GM12892 (cell line): ENCODE measurements around the gene SF3A2.
A peak's percentile ranks its signal among the peaks of the same experiment; 100 is the strongest.

Experiments
- POLR2A ChIP-seq: IDR thresholded peaks from 2 replicates; pipeline ENCODE4 v1.6.1; 2011; ENCODE audit warnings: low read depth, low read length, control low read depth
- POLR2AphosphoS5 ChIP-seq: IDR thresholded peaks from 2 replicates; pipeline ENCODE4 v1.6.1; 2011; ENCODE audit warnings: low read depth, low read length, control low read depth

- TF ChIP-seq POLR2A, result peak; percentile 63; the same call in 1 of the 2 replicates
- peak; percentile 63; the same call in 1 of the 2 replicates for TF ChIP-seq POLR2AphosphoS5
Observed at GRCh38 chr19:2273356-2274184, 36.9 kb downstream of the SF3A2 start.
